ENCODE data around the gene DGLUCY.
"Not testable (repeated sequence)": the region's sequence is repeated elsewhere in the genome, so short reads cannot be mapped to it uniquely, and the experiment has no call there.

DGLUCY gene

DNA sequence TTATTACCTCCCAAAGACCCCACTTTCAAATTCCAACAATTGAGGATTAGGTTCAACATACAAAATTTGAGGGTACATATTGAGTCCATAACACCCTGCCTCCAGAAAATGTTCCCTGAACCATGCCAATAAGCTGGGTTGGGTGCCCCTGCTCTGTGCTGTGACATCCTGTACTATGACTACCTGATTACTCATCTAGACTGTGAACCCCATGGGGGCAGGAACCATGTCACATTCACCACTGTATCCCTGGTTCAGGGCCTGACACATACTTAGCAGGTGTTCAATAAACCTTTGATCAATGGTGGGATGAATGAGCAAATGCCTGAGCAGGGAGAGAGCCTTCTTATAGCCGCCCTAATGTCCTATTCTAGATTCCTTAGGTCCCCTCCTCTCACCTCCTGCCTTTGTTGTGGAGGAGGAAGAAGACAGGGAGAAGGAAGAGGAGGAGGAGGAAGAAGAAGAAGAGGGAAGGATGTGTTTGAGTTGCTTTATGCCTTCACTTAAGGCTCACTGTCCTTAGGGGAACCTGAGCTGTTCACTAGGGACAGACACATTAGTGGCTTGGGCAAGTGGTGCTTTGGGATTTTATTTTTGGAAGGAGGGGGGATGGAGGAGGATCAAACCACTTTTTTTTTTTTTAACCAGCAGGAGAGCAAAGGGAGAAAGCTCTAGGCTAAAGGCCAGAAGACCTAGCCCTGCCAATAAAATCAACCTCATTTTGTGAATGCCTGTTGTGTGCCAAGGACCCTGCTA lies 109.3 kb downstream of the DGLUCY start:
- H3K27ac Mint-ChIP-seq = no peak overlapping the region
- H3K9me3 Mint-ChIP-seq = no peaks in the 10 kb centered on the region
- H3K4me3 Mint-ChIP-seq = no peak overlapping the region
- H3K4me1 Mint-ChIP-seq = no peaks in the 10 kb centered on the region
- H3K27me3 Mint-ChIP-seq (ENCODE audit: low read depth) = no peaks in the 10 kb centered on the region
- TF ChIP-seq, protein P1, sequence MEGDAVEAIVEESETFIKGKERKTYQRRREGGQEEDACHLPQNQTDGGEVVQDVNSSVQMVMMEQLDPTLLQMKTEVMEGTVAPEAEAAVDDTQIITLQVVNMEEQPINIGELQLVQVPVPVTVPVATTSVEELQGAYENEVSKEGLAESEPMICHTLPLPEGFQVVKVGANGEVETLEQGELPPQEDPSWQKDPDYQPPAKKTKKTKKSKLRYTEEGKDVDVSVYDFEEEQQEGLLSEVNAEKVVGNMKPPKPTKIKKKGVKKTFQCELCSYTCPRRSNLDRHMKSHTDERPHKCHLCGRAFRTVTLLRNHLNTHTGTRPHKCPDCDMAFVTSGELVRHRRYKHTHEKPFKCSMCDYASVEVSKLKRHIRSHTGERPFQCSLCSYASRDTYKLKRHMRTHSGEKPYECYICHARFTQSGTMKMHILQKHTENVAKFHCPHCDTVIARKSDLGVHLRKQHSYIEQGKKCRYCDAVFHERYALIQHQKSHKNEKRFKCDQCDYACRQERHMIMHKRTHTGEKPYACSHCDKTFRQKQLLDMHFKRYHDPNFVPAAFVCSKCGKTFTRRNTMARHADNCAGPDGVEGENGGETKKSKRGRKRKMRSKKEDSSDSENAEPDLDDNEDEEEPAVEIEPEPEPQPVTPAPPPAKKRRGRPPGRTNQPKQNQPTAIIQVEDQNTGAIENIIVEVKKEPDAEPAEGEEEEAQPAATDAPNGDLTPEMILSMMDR (IDR thresholded peaks at IDR 0.05; ENCODE audit: unreplicated experiment in 3 of 3) = no peak
- H3K36me3 Mint-ChIP-seq (ENCODE audit: low read depth) = peaks cover 50% of the 10 kb centered on the region

DNA sequence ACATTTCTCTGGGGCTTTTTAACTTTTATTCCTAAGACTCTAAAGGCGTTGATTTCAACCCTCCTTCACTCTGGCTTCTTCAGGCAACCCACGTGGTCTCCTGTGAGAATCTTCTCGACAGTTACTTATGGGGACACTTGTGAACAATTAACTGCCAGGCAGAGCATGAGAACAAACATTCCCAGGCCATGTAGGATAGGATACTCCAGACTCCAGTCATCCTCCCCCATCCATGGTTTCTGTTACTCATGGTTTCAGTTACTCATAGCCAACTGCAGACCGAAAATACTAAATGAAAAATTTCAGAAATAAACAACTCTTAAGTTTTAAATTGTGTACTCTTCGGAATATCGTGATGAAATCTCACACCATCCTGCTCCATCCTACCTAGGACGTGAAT lies 111.2 kb downstream of the DGLUCY start:
- TF ChIP-seq, protein P1 (IDR thresholded peaks at IDR 0.05; ENCODE audit: unreplicated experiment in 3 of 3) = no peak

DNA sequence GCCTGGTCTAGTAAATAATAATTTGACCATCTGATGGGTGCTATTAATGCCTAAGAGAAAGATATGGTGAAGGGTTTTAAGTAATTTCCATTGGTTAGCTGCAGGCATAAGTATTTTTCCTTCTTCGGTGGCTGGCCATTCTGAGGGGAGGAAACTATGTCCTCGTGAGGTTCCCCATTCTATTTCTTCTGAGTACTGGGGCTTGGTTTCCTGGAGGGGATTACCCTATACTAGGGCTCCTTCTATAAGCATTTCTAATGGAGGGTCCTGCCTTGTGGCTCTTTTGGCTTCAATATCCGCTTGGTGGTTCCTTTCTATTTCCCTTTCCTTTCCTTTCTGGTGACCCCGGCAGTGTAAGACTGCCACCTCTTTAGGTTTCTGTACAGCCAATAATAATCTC lies 112.5 kb downstream of the DGLUCY start:
- H3K4me3 Mint-ChIP-seq; H3K4me1 Mint-ChIP-seq; H3K9me3 Mint-ChIP-seq; H3K27ac Mint-ChIP-seq; H3K27me3 Mint-ChIP-seq (ENCODE audit: low read depth): not testable (repeated sequence)
- H3K36me3 Mint-ChIP-seq (ENCODE audit: low read depth) = peaks cover 62% of the 10 kb centered on the region

More for the DNA sequence above, 111.2 kb downstream of the DGLUCY start:
- Mint-ChIP-seq H3K9me3 (peaks cover 3% of the 10 kb centered on the region), H3K4me3 (no peak overlapping the region), H3K36me3 (ENCODE audit: low read depth) (peaks cover 56% of the 10 kb centered on the region), H3K4me1 (no peaks in the 10 kb centered on the region), H3K27ac (no peak overlapping the region), H3K27me3 (ENCODE audit: low read depth) (no peaks in the 10 kb centered on the region)

DNA sequence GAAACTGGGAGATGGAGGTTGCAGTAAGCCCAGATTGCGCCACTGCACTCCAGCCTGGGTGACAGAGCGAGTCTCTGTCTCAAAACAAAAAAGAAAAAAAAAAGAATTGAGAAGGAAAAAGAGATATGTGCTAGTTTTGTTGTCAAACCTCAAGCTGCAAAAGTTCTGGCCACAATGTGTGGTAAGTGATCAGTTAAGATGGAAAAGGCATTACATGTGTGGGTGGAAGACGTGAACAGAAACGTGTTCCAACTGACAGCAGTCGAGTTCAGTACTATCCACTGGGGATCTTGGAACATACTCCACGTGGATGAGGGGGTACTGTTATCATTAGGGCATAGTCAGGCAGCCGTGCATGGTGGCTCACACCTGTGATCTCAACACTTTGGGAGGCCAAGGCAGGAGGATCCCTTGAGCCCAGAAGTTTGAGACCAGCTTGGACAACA lies 113.3 kb downstream of the DGLUCY start:
- no peaks in the 10 kb centered on the region for H3K4me1 Mint-ChIP-seq
- peaks cover 9% of the 10 kb centered on the region for H3K9me3 Mint-ChIP-seq
- H3K36me3 Mint-ChIP-seq (ENCODE audit: low read depth) = peaks cover 60% of the 10 kb centered on the region
- TF ChIP-seq, protein P1 (IDR thresholded peaks at IDR 0.05; ENCODE audit: unreplicated experiment in 3 of 3) = no peak
- no peak overlapping the region for H3K4me3 Mint-ChIP-seq
- H3K27ac Mint-ChIP-seq = no peak overlapping the region
- H3K27me3 Mint-ChIP-seq (ENCODE audit: low read depth) = no peaks in the 10 kb centered on the region

DNA sequence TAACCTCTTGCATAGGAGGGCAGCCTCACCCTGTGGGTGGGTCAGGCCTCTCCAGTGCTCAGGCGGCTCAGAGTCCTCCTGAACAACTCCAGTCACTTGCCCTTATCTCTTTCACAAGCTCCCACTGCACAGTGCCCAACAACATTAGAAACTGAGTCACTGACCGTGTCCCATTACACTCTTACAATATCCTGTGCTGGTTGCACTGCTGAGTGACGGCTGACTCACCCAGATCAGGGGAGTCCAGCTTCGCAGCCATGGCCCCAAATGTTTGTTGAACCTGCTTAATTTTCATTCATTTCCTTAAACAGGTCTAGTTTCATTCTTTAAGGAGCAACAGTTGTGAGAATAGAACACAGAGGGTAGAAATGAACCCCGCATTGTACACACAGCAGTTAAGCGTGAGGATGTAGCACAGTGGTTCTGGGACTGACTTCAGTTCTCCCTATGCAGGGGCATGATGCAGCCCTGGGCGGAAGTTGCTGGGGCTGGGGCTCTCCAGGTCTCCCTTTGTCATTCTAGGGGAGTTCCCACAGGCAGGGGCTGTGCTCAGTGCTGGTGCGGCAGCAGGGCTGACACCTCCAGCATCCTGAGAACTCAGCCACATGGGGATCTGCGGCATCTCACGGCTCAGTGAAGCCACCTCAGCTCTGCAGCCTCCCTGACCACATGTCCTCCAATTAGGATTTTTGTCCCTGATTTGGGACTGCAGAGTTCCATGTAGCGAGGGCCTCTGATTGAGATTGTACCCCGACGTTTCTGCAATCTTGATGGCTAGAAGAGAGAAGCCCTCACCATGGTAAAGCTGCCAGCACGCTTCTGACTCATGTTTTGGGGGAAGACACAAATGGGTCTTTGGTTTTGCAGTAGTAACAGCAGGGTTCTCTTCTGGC lies 114.5 kb downstream of the DGLUCY start:
- Mint-ChIP-seq H3K27me3 (ENCODE audit: low read depth) (no peaks in the 10 kb centered on the region), H3K9me3 (peaks cover 12% of the 10 kb centered on the region), H3K36me3 (ENCODE audit: low read depth) (peaks cover 59% of the 10 kb centered on the region), H3K4me3 (no peak overlapping the region), H3K4me1 (no peaks in the 10 kb centered on the region), H3K27ac (no peak overlapping the region)
- TF ChIP-seq, protein P1 (IDR thresholded peaks at IDR 0.05; ENCODE audit: unreplicated experiment in 3 of 3) = no peak

DNA sequence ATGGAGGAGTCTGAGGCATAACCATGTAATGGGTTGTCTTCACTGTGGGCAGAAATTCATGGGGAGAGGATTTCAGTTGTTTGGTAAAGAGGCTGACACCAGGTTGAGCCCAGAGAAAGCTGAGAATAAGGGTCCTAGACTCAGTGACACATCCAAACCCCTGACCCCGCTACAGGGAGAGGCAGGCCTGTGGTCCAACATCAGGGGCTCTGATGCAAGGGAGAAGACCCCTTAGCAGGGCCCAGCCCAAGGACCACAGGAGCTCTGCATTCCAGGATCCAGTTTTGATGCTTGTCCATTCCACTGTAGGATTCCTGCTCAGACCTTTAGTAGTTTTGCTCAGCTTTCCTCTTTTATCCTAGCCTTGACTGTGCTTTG lies 115.1 kb downstream of the DGLUCY start:
- TF ChIP-seq, protein P1 (IDR thresholded peaks at IDR 0.05; ENCODE audit: unreplicated experiment in 3 of 3) = no peak
- H3K27me3 Mint-ChIP-seq (ENCODE audit: low read depth) = no peaks in the 10 kb centered on the region
- H3K9me3 Mint-ChIP-seq = peaks cover 12% of the 10 kb centered on the region
- H3K4me1 Mint-ChIP-seq = no peaks in the 10 kb centered on the region
- no peak overlapping the region for H3K4me3 Mint-ChIP-seq
- H3K36me3 Mint-ChIP-seq (ENCODE audit: low read depth) = peaks cover 59% of the 10 kb centered on the region
- H3K27ac Mint-ChIP-seq = no peak overlapping the region
